T-helper 2 cell treated with Interferon-gamma antibody and Interleukin-4, amounts not matched to agents 100 ng/mL and 5 ng/mL, for 36 hours (primary cell): ENCODE measurements around the gene CALML6. TPM values are rescaled to one million over a fixed set of nuclear protein-coding genes. Genes with fewer than 3 reads are reported as not detected.

ENCODE experiments used
- intact Hi-C: fragments of 100-400 bp; cut with micrococcal nuclease; formaldehyde crosslinking; loops from one replicate; pipeline ENCODE4 v1.15.1; 2023
- total RNA-seq: library from RNA; stranded (reverse); gene quantifications from 2 replicates; pipeline ENCODE4 v1.2.3, GENCODE V29; 2022

CALML6 gene
- total RNA-seq, 1 donor from 2014 or later = 0.11 TPM

GRCh38 chr1:1964811-1965210, 49.8 kb downstream of the CALML6 start:
- intact Hi-C loops = no loop called here

GRCh38 chr1:1965546-1965945, 50.5 kb downstream of the CALML6 start:
- intact Hi-C loops = no loop called here

- intact Hi-C loops = no loop called here
Measured at GRCh38 chr1:1966071-1966740, 51.1 kb downstream of the CALML6 start.

Other genes starting within 250 kb of the CALML6 start
- gene SLC35E2B, start 222.5 kb upstream of the CALML6 start, total RNA-seq = 53.6 and 54.4 TPM in 2 replicates
- 85.3 and 88.8 TPM in 2 replicates for gene CDK11A, start 190.9 kb upstream of the CALML6 start, total RNA-seq
- 83.1 and 84.6 TPM in 2 replicates for gene NADK, start 136.8 kb upstream of the CALML6 start, total RNA-seq
- gene GNB1, start 24.2 kb upstream of the CALML6 start, total RNA-seq = 383 and 387 TPM in 2 replicates
- gene TMEM52, start 4.0 kb downstream of the CALML6 start, total RNA-seq = 0.23 TPM in 1 of 2 replicates, not detected in the other
- gene CFAP74, start 88.5 kb downstream of the CALML6 start, total RNA-seq = not detected in 2 replicates
- 0.18 TPM in 1 of 2 replicates, not detected in the other for gene GABRD, start 104.1 kb downstream of the CALML6 start, total RNA-seq
- gene PRKCZ, start 135.2 kb downstream of the CALML6 start, total RNA-seq = 3.5 and 3.9 TPM in 2 replicates